Activated naive CD4-positive, alpha-beta T cell treated with anti-CD3 and anti-CD28 coated beads, Interleukin-2, amount 50 U/mL, for 24 hours (primary cell): ENCODE results near the gene EVI5.

ENCODE experiments used
- H3K27ac Mint-ChIP-seq: one replicate; pipeline ENCODE4 v1.8.0; 2021; ENCODE audit warnings: mild to moderate bottlenecking, mixed read lengths
- H3K27me3 Mint-ChIP-seq: one replicate; pipeline ENCODE4 v1.8.0; 2021; ENCODE audit warnings: mixed read lengths
- H3K36me3 Mint-ChIP-seq: one replicate; pipeline ENCODE4 v1.8.0; 2021; ENCODE audit warnings: mixed read lengths
- H3K4me1 Mint-ChIP-seq: one replicate; pipeline ENCODE4 v1.8.0; 2021; ENCODE audit warnings: mixed read lengths
- H3K4me3 Mint-ChIP-seq: one replicate; pipeline ENCODE4 v1.8.0; 2021; ENCODE audit warnings: mild to moderate bottlenecking, mixed read lengths
- H3K9me3 Mint-ChIP-seq: one replicate; pipeline ENCODE4 v1.8.0; 2021; ENCODE audit warnings: mixed read lengths

EVI5 gene

GRCh38 chr1:92486251-92487077 lies 298.4 kb downstream of the EVI5 start, which contains the start of gene GFI1:
GFI1 (minus strand) TSS chr1:92486925; CDS start chr1:92483487, 3,438 bp downstream.
- Mint-ChIP-seq H3K4me3 (peak within 1 kb of the TSS; percentile 96), H3K4me1 (peaks cover 44% of the 10 kb centered on the region), H3K27me3 (no peaks in the 10 kb centered on the region), H3K36me3 (peaks cover 8% of the 10 kb centered on the region), H3K9me3 (no peaks in the 10 kb centered on the region), H3K27ac (peak within 1 kb of the TSS; percentile 97)

- H3K27ac Mint-ChIP-seq, result peak overlapping the region; percentile 97
- H3K4me3 Mint-ChIP-seq, result peak overlapping the region; percentile 96
- no peaks in the 10 kb centered on the region for H3K27me3 Mint-ChIP-seq
- H3K36me3 Mint-ChIP-seq, result peaks cover 13% of the 10 kb centered on the region
- no peaks in the 10 kb centered on the region for H3K9me3 Mint-ChIP-seq
- peaks cover 40% of the 10 kb centered on the region for H3K4me1 Mint-ChIP-seq
Observed at GRCh38 chr1:92485381-92486250, 299.3 kb downstream of the EVI5 start.

GRCh38 chr1:92484472-92485380 lies 300.2 kb downstream of the EVI5 start:
- Mint-ChIP-seq H3K9me3 (no peaks in the 10 kb centered on the region), H3K4me1 (peaks cover 41% of the 10 kb centered on the region), H3K4me3 (peak overlapping the region; percentile 96), H3K27me3 (no peaks in the 10 kb centered on the region), H3K27ac (peak overlapping the region; percentile 96), H3K36me3 (peaks cover 17% of the 10 kb centered on the region)

- H3K4me3 Mint-ChIP-seq, result peak overlapping the region; percentile 96
- H3K36me3 Mint-ChIP-seq, result peaks cover 24% of the 10 kb centered on the region
- H3K9me3 Mint-ChIP-seq, result no peaks in the 10 kb centered on the region
- peak overlapping the region; percentile 96 for H3K27ac Mint-ChIP-seq
- peaks cover 44% of the 10 kb centered on the region for H3K4me1 Mint-ChIP-seq
- H3K27me3 Mint-ChIP-seq, result no peaks in the 10 kb centered on the region
Observed at GRCh38 chr1:92483610-92484471, 301.1 kb downstream of the EVI5 start.

GRCh38 chr1:92482665-92483609 lies 302.0 kb downstream of the EVI5 start:
- peak overlapping the region; percentile 96 for H3K4me3 Mint-ChIP-seq
- peak overlapping the region; percentile 79 for H3K27ac Mint-ChIP-seq
- H3K36me3 Mint-ChIP-seq, result peaks cover 30% of the 10 kb centered on the region
- no peaks in the 10 kb centered on the region for H3K9me3 Mint-ChIP-seq
- H3K4me1 Mint-ChIP-seq, result peaks cover 44% of the 10 kb centered on the region
- no peaks in the 10 kb centered on the region for H3K27me3 Mint-ChIP-seq

GRCh38 chr1:92481971-92482664 lies 302.8 kb downstream of the EVI5 start:
- peak overlapping the region; percentile 96 for H3K4me3 Mint-ChIP-seq
- H3K27me3 Mint-ChIP-seq, result no peaks in the 10 kb centered on the region
- H3K4me1 Mint-ChIP-seq, result peaks cover 44% of the 10 kb centered on the region
- no peaks in the 10 kb centered on the region for H3K9me3 Mint-ChIP-seq
- peaks cover 35% of the 10 kb centered on the region for H3K36me3 Mint-ChIP-seq
- peak overlapping the region; percentile 79 for H3K27ac Mint-ChIP-seq

- no peaks in the 10 kb centered on the region for H3K9me3 Mint-ChIP-seq
- H3K4me3 Mint-ChIP-seq, result peak overlapping the region; percentile 96
- H3K27me3 Mint-ChIP-seq, result no peaks in the 10 kb centered on the region
- H3K27ac Mint-ChIP-seq, result peak overlapping the region; percentile 76
- H3K4me1 Mint-ChIP-seq, result peaks cover 47% of the 10 kb centered on the region
- H3K36me3 Mint-ChIP-seq, result peaks cover 37% of the 10 kb centered on the region
Observed at GRCh38 chr1:92481599-92481925, 303.3 kb downstream of the EVI5 start.

- Mint-ChIP-seq H3K4me3 (peak overlapping the region; percentile 96), H3K27ac (peak overlapping the region; percentile 76), H3K36me3 (peaks cover 39% of the 10 kb centered on the region), H3K4me1 (peaks cover 52% of the 10 kb centered on the region), H3K27me3 (no peaks in the 10 kb centered on the region), H3K9me3 (no peaks in the 10 kb centered on the region)
Observed at GRCh38 chr1:92480813-92481598, 303.9 kb downstream of the EVI5 start.

GRCh38 chr1:92480200-92480812 lies 304.6 kb downstream of the EVI5 start:
- no peak overlapping the region for H3K27ac Mint-ChIP-seq
- no peaks in the 10 kb centered on the region for H3K9me3 Mint-ChIP-seq
- H3K27me3 Mint-ChIP-seq, result no peaks in the 10 kb centered on the region
- H3K36me3 Mint-ChIP-seq, result peaks cover 42% of the 10 kb centered on the region
- peaks cover 58% of the 10 kb centered on the region for H3K4me1 Mint-ChIP-seq
- H3K4me3 Mint-ChIP-seq, result peak overlapping the region; percentile 83

- peak overlapping the region; percentile 83 for H3K4me3 Mint-ChIP-seq
- H3K4me1 Mint-ChIP-seq, result peaks cover 65% of the 10 kb centered on the region
- no peaks in the 10 kb centered on the region for H3K9me3 Mint-ChIP-seq
- peaks cover 42% of the 10 kb centered on the region for H3K36me3 Mint-ChIP-seq
- H3K27ac Mint-ChIP-seq, result peak overlapping the region; percentile 89
- no peaks in the 10 kb centered on the region for H3K27me3 Mint-ChIP-seq
Observed at GRCh38 chr1:92479587-92479986, 305.3 kb downstream of the EVI5 start.

GRCh38 chr1:92478393-92478792 lies 306.5 kb downstream of the EVI5 start:
- Mint-ChIP-seq H3K4me3 (peak overlapping the region; percentile 83), H3K27ac (peak overlapping the region; percentile 75), H3K9me3 (no peaks in the 10 kb centered on the region), H3K27me3 (no peaks in the 10 kb centered on the region), H3K4me1 (peaks cover 75% of the 10 kb centered on the region), H3K36me3 (peaks cover 46% of the 10 kb centered on the region)

GRCh38 chr1:92476071-92476631 lies 308.8 kb downstream of the EVI5 start:
- peaks cover 39% of the 10 kb centered on the region for H3K36me3 Mint-ChIP-seq
- no peaks in the 10 kb centered on the region for H3K27me3 Mint-ChIP-seq
- H3K9me3 Mint-ChIP-seq, result no peaks in the 10 kb centered on the region
- H3K4me1 Mint-ChIP-seq, result peaks cover 78% of the 10 kb centered on the region
- peak overlapping the region; percentile 85 for H3K27ac Mint-ChIP-seq
- H3K4me3 Mint-ChIP-seq, result peak overlapping the region; percentile 49
